GM21717 (cell line): ENCODE results near the gene BLOC1S3.
"Not testable (repeated sequence)": the region's sequence is repeated elsewhere in the genome, so short reads cannot be mapped to it uniquely, and the experiment has no call there.

Source experiments
- ATAC-seq: cut with Tn5 transposase; IDR thresholded peaks from one replicate; pipeline ENCODE4 v1.9.1; 2021; ENCODE audit warnings: mild to moderate bottlenecking, moderate library complexity; ENCODE audit not compliant: unreplicated experiment

BLOC1S3 gene

DNA sequence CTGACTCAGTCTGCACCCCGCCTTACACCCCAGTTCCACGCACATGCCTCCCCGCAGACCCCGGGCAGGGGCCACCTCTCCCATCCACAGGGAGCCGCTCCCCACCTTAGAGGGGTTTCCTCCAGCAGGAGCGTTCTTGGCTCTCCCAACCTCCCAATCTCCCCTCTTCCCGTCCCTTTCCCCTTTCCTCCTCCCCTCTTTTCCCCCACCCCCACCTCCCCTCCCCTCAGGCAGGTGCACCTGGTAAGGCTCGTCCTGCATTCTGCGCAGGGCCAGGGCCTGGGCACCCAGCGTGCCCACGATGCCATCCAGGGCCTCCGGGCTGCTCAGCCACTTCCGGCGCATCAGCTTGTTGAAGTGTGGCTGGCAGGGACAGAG lies 39.4 kb downstream of the BLOC1S3 start:
- no peak for ATAC-seq

DNA sequence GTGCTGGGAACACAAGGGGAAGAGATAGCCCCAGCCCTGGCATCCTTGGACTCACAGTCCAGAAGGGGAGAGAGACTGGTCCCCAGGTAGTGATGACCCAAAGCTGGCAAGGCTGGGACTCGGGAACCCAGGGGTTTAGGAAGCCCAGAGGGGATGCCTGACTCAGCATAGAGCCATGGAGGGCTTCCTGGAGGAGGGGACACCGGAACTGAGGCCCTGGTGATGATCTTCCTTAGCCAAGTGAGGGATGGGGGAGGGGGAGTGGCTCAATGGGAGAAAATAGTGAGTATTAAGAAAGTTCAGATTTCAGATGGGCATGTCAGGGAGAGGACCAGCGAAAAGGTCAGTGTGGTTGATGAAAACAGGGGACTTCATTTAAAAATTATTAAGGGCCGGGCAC lies 39.8 kb downstream of the BLOC1S3 start:
- no peak for ATAC-seq

DNA sequence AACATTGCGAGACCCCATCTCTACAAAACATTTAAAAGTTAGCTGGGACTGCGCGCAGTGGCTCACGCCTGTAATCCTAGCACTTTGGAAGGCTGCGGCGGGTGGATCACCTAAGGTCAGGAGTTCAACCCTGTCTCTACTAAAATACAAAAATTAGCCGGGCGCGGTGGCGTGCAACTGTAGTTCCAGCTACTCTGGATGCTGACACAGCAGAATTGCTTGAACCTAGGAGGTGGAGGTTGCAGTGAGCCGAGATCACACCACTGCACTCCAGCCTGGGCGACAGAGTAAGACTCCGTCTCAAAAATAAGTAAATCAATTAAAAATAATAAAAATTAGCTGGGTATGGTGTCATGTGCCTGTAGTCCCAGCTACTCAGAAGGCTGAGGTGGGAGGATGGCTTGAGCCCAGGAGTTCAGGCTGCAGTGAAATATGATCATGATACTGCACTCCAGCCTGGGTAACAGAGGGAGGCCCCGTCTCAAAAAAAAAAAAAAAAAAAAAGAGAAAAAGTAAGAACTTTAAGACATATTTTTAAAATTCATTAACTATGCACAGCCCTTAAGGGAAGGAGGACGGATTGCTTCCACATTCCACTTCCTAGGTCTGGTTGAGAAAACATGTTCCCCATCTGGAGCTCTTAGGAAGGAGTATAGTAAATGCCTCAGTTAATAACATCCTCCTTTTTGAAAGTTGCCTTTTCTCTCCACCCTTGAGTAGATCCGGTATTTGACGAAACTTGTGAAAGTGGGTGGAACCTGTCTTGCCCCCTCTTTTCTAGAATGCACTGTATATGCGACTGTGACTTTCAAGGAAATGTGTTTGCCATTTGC lies 40.5 kb downstream of the BLOC1S3 start:
- ATAC-seq = no peak

- ATAC-seq = no peak
Measured at GRCh38 chr19:45222724-45223123, 44.1 kb downstream of the BLOC1S3 start.

DNA sequence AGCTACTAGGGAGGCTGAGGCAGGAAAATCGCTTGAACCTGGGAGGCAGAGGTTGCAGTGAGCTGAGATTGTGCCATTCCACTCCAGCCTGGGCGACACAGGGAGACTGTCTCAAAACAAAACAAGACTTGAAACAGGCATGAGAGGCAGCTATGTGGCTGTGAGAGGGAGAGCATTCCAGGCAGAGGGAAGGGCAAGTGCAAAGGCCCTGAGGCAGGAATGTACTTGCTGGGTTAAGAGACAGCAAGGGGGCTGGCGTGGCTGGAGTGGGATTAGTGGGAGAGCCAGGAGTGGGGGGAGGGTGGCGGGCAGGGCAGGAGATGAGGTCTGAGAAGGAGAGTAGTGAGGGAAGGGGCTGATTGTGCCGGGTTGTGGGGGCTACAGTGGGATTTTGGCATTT lies 45.3 kb downstream of the BLOC1S3 start:
- ATAC-seq = no peak

DNA sequence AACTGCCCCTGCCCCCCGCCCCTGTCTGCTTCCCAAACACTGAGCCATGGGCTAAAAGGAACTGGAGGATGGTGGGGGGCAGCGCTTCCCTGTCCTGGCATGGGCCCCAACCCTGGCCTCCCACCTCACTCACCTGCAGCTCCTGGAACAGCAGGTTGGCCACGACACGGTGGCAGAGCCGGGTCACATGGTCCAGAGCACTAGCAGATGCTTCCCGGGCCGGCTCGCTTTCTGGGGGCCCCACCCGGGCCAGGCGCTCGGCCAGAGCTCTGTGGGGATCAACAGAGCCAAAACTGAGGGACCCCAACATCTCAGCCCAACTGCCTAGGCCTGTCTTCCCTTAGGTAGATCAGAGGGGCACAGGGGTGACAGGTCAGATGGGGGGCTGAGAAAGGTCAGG lies 46.1 kb downstream of the BLOC1S3 start:
- no peak for ATAC-seq

- not testable (repeated sequence) for ATAC-seq
Measured at GRCh38 chr19:45229056-45229455, 50.5 kb downstream of the BLOC1S3 start.
